PC-3 (cell line): ENCODE results near the gene ADCY5.

Experiments
- EZH2 ChIP-seq: fragments of 300-600 bp; sonication (generic); IDR thresholded peaks from one replicate; pipeline ENCODE4 v1.6.1; 2017; ENCODE audit warnings: antibody characterized with exemption, mild to moderate bottlenecking, low read length; ENCODE audit not compliant: unreplicated experiment
- EZH2phosphoT487 ChIP-seq: fragments of 300-600 bp; sonication (generic); IDR thresholded peaks from 2 replicates; pipeline ENCODE4 v1.6.1; 2018; ENCODE audit warnings: mild to moderate bottlenecking, antibody characterized with exemption, low read length, borderline replicate concordance
- TF ChIP-seq, protein P1 (sequence below): fragments of 300-600 bp; sonication (generic); conservative IDR thresholded peaks from 2 replicates; pipeline ENCODE4 v1.5.1; 2017; ENCODE audit warnings: antibody characterized with exemption, low read depth, mild to moderate bottlenecking, low read length

DNA sequence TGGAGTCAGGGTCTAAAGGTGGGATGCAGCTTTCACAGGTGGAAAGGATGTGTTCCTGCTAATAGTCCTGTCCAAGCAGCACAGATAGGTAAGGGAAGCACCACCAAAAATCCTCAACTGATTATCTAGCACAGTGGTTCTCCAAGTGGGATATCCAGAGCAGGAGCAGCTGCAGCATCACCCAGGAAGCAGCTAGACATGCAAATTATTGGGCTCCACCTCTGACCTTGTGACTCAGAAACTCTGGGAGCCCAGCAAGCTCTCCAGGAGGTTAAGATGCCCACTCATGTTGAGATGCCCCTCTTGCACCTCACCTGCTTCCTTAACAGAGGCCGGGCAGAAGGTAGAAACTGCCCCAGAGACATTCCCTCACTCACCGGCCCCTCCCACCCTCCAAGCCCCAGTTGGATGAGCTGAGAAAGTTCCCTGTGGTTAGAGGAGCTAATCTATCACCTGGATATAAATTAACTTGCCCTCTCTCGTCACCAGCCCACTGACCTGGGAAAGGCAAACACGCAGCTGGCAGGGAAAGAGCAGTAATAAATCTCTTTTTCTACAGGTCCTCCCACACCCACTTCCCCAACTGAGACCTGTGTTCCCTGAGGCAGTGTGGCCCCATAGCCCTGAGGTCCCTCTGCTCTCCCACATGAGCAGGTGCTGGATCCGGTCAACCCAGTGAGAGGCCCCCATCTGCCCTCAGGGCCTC is 39.3 kb downstream of the ADCY5 start:
- TF ChIP-seq, protein P1, sequence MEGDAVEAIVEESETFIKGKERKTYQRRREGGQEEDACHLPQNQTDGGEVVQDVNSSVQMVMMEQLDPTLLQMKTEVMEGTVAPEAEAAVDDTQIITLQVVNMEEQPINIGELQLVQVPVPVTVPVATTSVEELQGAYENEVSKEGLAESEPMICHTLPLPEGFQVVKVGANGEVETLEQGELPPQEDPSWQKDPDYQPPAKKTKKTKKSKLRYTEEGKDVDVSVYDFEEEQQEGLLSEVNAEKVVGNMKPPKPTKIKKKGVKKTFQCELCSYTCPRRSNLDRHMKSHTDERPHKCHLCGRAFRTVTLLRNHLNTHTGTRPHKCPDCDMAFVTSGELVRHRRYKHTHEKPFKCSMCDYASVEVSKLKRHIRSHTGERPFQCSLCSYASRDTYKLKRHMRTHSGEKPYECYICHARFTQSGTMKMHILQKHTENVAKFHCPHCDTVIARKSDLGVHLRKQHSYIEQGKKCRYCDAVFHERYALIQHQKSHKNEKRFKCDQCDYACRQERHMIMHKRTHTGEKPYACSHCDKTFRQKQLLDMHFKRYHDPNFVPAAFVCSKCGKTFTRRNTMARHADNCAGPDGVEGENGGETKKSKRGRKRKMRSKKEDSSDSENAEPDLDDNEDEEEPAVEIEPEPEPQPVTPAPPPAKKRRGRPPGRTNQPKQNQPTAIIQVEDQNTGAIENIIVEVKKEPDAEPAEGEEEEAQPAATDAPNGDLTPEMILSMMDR: no peak
- no peak for TF ChIP-seq EZH2phosphoT487
- TF ChIP-seq EZH2: no peak
